NCI-H526 treated with DMSO at 0.1 percent for 48 hours (cell line): Measurements from ENCODE around the gene NENF.
"Not testable (repeated sequence)": the region's sequence is repeated elsewhere in the genome, so short reads cannot be mapped to it uniquely, and the experiment has no call there.

ENCODE experiments used
- DNase-seq: peaks from one replicate; lab custom pipeline; 2025; lab: John Stamatoyannopoulos, UW

Gene NENF

GRCh38 chr1:212460376-212460775, 27.7 kb downstream of the NENF start:
- no peak for DNase-seq

GRCh38 chr1:212461916-212462660, 29.4 kb downstream of the NENF start:
- no peak for DNase-seq

GRCh38 chr1:212463565-212464285, 31.0 kb downstream of the NENF start:
- DNase-seq = no peak

- DNase-seq = no peak
Measured at GRCh38 chr1:212465311-212465710, 32.6 kb downstream of the NENF start.

GRCh38 chr1:212466437-212466836, 33.7 kb downstream of the NENF start:
- DNase-seq = no peak

- DNase-seq = no peak
Measured at GRCh38 chr1:212466898-212467650, 34.4 kb downstream of the NENF start.

GRCh38 chr1:212467843-212468482, 35.2 kb downstream of the NENF start:
- DNase-seq = no peak

GRCh38 chr1:212470059-212470458, 37.3 kb downstream of the NENF start:
- no peak for DNase-seq

- no peak for DNase-seq
Measured at GRCh38 chr1:212471286-212471685, 38.6 kb downstream of the NENF start.

GRCh38 chr1:212471891-212472675, 39.4 kb downstream of the NENF start:
- no peak for DNase-seq

- DNase-seq = no peak
Measured at GRCh38 chr1:212473729-212474128, 41.0 kb downstream of the NENF start.

GRCh38 chr1:212475151-212475550, 42.4 kb downstream of the NENF start:
- no peak for DNase-seq

GRCh38 chr1:212475831-212476230, 43.1 kb downstream of the NENF start:
- not testable (repeated sequence) for DNase-seq

- DNase-seq = peak; percentile 52
Measured at GRCh38 chr1:212477014-212477679, 44.4 kb downstream of the NENF start.

- DNase-seq = no peak
Measured at GRCh38 chr1:212477680-212478466, 45.2 kb downstream of the NENF start.

GRCh38 chr1:212478467-212479025, 45.8 kb downstream of the NENF start:
- no peak for DNase-seq

GRCh38 chr1:212479188-212479587, 46.5 kb downstream of the NENF start:
- DNase-seq = no peak

GRCh38 chr1:212480711-212481437, 48.2 kb downstream of the NENF start:
- not testable (repeated sequence) for DNase-seq

GRCh38 chr1:212481438-212481767, 48.7 kb downstream of the NENF start:
- no peak for DNase-seq
